HepG2 (cell line): ENCODE results near the gene HSCB. TPM values are rescaled to one million over a fixed set of nuclear protein-coding genes. Genes with fewer than 3 reads are reported as not detected.

Experiments
- ATAC-seq: fragments of 200-7000 bp; cut with Tn5 transposase; 3 replicates; pipeline ENCODE4 v1.9.1; 2020; ENCODE audit warnings: mild to moderate bottlenecking, moderate library complexity
- BruUV-seq: library from RNA; stranded (reverse); fragments of 400-500 nt; replicated peaks from 2 replicates; lab custom pipeline; 2021; lab: Mats Ljungman, UMichigan
- CTCF ChIA-PET: fragments of 300-600 bp; formaldehyde crosslinking; extraction: SDS; loops from one replicate; lab custom pipeline; 2021; ENCODE audit warnings: low total read pairs, inconsistent platforms, low intra/inter-chr PET ratio; lab: Yijun Ruan, JAX
- POLR2A ChIA-PET: fragments of 350-600 bp; sonication (Branson Sonifier 250); formaldehyde crosslinking; loops from one replicate; lab custom pipeline; 2020; ENCODE audit warnings: antibody characterized with exemption, inconsistent platforms; lab: Yijun Ruan, JAX
- DNase-seq: peaks from one replicate; pipeline ENCODE4 v3.0.0-alpha.2; 2015; ENCODE audit warnings: low spot score
- FAIRE-seq: peaks from 3 replicates; lab custom pipeline; 2011; peaks lifted over from hg19 to GRCh38; lab: Jason Lieb, UNC
- H2AFZ ChIP-seq: one replicate; pipeline ENCODE4 v1.6.1; 2011; ENCODE audit warnings: low read length, inconsistent platforms
- H3K27ac ChIP-seq: fragments of 300-600 bp; 3 replicates; pipeline ENCODE4 v1.8.0; 2011; ENCODE audit warnings: mixed run types, mild to moderate bottlenecking, mixed read lengths, low read length, inconsistent platforms; ENCODE audit not compliant: insufficient read depth; ENCODE audit errors: extremely low read length
- H3K27me3 ChIP-seq, 2 experiments: fragments of 200-600 bp in 1 of 2; 2 replicates in 1 of 2; 3 replicates in 1 of 2; pipeline versions ENCODE4 v1.6.0 to v1.8.0; 2011; ENCODE audit warnings: low read length in 2 of 2, mild to moderate bottlenecking in 2 of 2, moderate library complexity in 2 of 2, inconsistent platforms in 1 of 2; ENCODE audit not compliant: insufficient read depth in 2 of 2, control insufficient read depth in 1 of 2
- H3K36me3 ChIP-seq, 2 experiments: fragments of 200-600 bp in 1 of 2; replicated peaks in 1 of 2; 2 replicates in 1 of 2; 3 replicates in 1 of 2; pipeline versions ENCODE4 v1.5.1 to v1.8.0; 2011; ENCODE audit warnings: low read length in 2 of 2, inconsistent platforms in 1 of 2; ENCODE audit not compliant: insufficient read depth in 2 of 2, control insufficient read depth in 1 of 2
- H3K4me1 ChIP-seq: 2 replicates; pipeline ENCODE4 v1.5.1; 2012; ENCODE audit warnings: low read length, inconsistent platforms; ENCODE audit not compliant: insufficient read depth
- H3K4me2 ChIP-seq: 2 replicates; pipeline ENCODE4 v1.6.0; 2011; ENCODE audit warnings: low read depth, low read length, inconsistent platforms
- H3K4me3 ChIP-seq, 3 experiments: fragments of 200-600 bp in 1 of 3; sonication (generic), shearing (Covaris generic) in 1 of 3; replicated peaks in 1 of 3; 2 replicates each; pipeline ENCODE4 v1.5.1; 2011 to 2016; ENCODE audit warnings: low read length in 3 of 3, inconsistent platforms in 2 of 3, low read depth in 2 of 3, mild to moderate bottlenecking in 2 of 3, control low read depth in 1 of 3, mixed read lengths in 1 of 3; ENCODE audit not compliant: insufficient read depth in 1 of 3
- H3K79me2 ChIP-seq: one replicate; pipeline ENCODE4 v1.6.1; 2011; ENCODE audit warnings: low read length, inconsistent platforms; ENCODE audit not compliant: insufficient read depth
- H3K9ac ChIP-seq: 2 replicates; pipeline ENCODE4 v1.6.0; 2011; ENCODE audit warnings: mild to moderate bottlenecking, low read depth, low read length, inconsistent platforms; ENCODE audit not compliant: insufficient read depth
- H3K9me3 ChIP-seq: 2 replicates; pipeline ENCODE4 v1.5.1; 2012; ENCODE audit warnings: mild to moderate bottlenecking, low read length
- H4K20me1 ChIP-seq: 2 replicates; pipeline ENCODE4 v1.6.0; 2011; ENCODE audit warnings: inconsistent platforms, mild to moderate bottlenecking, low read length, moderate library complexity; ENCODE audit not compliant: insufficient read depth
- AGO1 ChIP-seq: fragments of 200-400 bp; formaldehyde crosslinking; IDR thresholded peaks from 2 replicates; pipeline ENCODE4 v1.6.1; 2017; ENCODE audit warnings: mild to moderate bottlenecking, low read depth, low read length, moderate library complexity; ENCODE audit not compliant: poor library complexity, severe bottlenecking
- ATRX ChIP-seq: sonication (generic); formaldehyde crosslinking; IDR thresholded peaks from 2 replicates; pipeline ENCODE4 v1.4.0; 2020; ENCODE audit warnings: missing genetic modification reagents, borderline replicate concordance
- CTCF ChIP-seq: sonication (generic); formaldehyde crosslinking; IDR thresholded peaks from 2 replicates; pipeline ENCODE4 v1.5.0; 2020; ENCODE audit warnings: mild to moderate bottlenecking, missing genetic modification reagents, moderate library complexity
- MIER3 ChIP-seq: IDR thresholded peaks from 2 replicates; pipeline ENCODE4 v1.6.1; 2016; ENCODE audit warnings: missing compliant biosample characterization, borderline replicate concordance
- MXI1 ChIP-seq: IDR thresholded peaks from 3 replicates; pipeline ENCODE4 v1.6.1; 2012; ENCODE audit warnings: low read depth, low read length, inconsistent platforms, borderline replicate concordance
- NCOR1 ChIP-seq: fragments of 200-600 bp; sonication (generic); IDR thresholded peaks from 2 replicates; pipeline ENCODE4 v1.7.0; 2017; ENCODE audit warnings: antibody characterized with exemption, low read length, borderline replicate concordance
- SOX6 ChIP-seq, 2 experiments: fragments of 450-650 bp in 1 of 2; sonication (generic) in 1 of 2; formaldehyde crosslinking in 1 of 2; IDR thresholded peaks; 2 replicates each; pipeline versions ENCODE4 v1.4.0 to v1.6.1; 2017 to 2020; ENCODE audit warnings: antibody characterized with exemption in 1 of 2, mild to moderate bottlenecking in 1 of 2, missing genetic modification reagents in 1 of 2
- TBL1XR1 ChIP-seq: fragments of 150-350 bp; IDR thresholded peaks from 2 replicates; pipeline ENCODE4 v1.6.1; 2014; ENCODE audit warnings: borderline replicate concordance, low read length; ENCODE audit not compliant: partially characterized antibody
- TFAP4 ChIP-seq: sonication (generic); IDR thresholded peaks from 2 replicates; pipeline ENCODE4 v1.6.1; 2016; ENCODE audit warnings: low read depth, borderline replicate concordance
- THYN1 ChIP-seq: sonication (generic); formaldehyde crosslinking; IDR thresholded peaks from 2 replicates; pipeline ENCODE4 v1.8.1; 2023; ENCODE audit warnings: low read depth, mild to moderate bottlenecking, moderate library complexity, missing genetic modification reagents, borderline replicate concordance
- ZBTB14 ChIP-seq: sonication (generic); formaldehyde crosslinking; IDR thresholded peaks from 2 replicates; pipeline ENCODE4 v1.4.0; 2020; ENCODE audit warnings: missing genetic modification reagents
- ZFP62 ChIP-seq: sonication (generic); formaldehyde crosslinking; IDR thresholded peaks from 2 replicates; pipeline ENCODE4 v1.4.0; 2020; ENCODE audit warnings: missing genetic modification reagents
- ZNF432 ChIP-seq: sonication (generic); formaldehyde crosslinking; IDR thresholded peaks from 2 replicates; pipeline ENCODE4 v1.5.0; 2020; ENCODE audit warnings: missing genetic modification reagents, mild to moderate bottlenecking, borderline replicate concordance
- ZNF556 ChIP-seq: sonication (generic); formaldehyde crosslinking; IDR thresholded peaks from 2 replicates; pipeline ENCODE4 v1.4.0; 2020; ENCODE audit warnings: mild to moderate bottlenecking, missing genetic modification reagents, borderline replicate concordance
- ZNF564 ChIP-seq: sonication (generic); formaldehyde crosslinking; IDR thresholded peaks from 2 replicates; pipeline ENCODE4 v1.8.1; 2023; ENCODE audit warnings: mild to moderate bottlenecking, missing genetic modification reagents
- ZNF7 ChIP-seq: IDR thresholded peaks from 2 replicates; pipeline ENCODE4 v1.6.1; 2016; ENCODE audit warnings: missing biosample characterization, missing genetic modification reagents
- WGBS: methylation state at CpG from one replicate; pipeline ENCODE4 v1.1.6; 2017; ENCODE audit warnings: low lambda C conversion rate; 5-methylcytosine and 5-hydroxymethylcytosine counted together
- in situ Hi-C: cut with HindIII; loops from 2 replicates; pipeline ENCODE4 v1.10.0; 2017; ENCODE audit warnings: low pct_unique_long_range_greater_than_20kb; ENCODE audit not compliant: extremely low pct_ligation_motif_present
- intact Hi-C: fragments of 100-400 bp; cut with micrococcal nuclease; formaldehyde crosslinking; loops from one replicate; pipeline ENCODE4 v1.10.0; 2022; ENCODE audit not compliant: unreplicated experiment
- polyA plus RNA-seq, 8 experiments: library from polyadenylated mRNA; depleted of rRNA in 3 of 8; stranded (reverse) in 7 of 8; unstranded in 1 of 8; fragments of >200 nt; fragmentation: Illumina TruSeq in 4 of 8; extraction: Trizol in 4 of 8; gene quantifications; 2 replicates each; pipeline versions ENCODE4 v1.2.1 to v1.2.3, GENCODE V29; 2011 to 2016; ENCODE audit warnings: low read depth in 4 of 8, missing spikeins in 1 of 8, mixed read lengths in 1 of 8; ENCODE audit not compliant: insufficient read depth in 1 of 8
- total RNA-seq, 5 experiments: library from RNA; depleted of rRNA; stranded (reverse); fragments of >200 nt; fragmentation: Illumina TruSeq; extraction: Trizol; gene quantifications; 2 replicates each; pipeline ENCODE4 v1.2.3, GENCODE V29; 2016; ENCODE audit warnings: low read depth in 1 of 5

The HSCB gene
- total and polyA plus RNA-seq, 2 of the 13 experiments (the other 11 are each of a cell fraction or from before 2014, with no cell fraction given): 15.4 to 20.9 TPM

GRCh38 chr22:28783786-28784671 lies 42.2 kb downstream of the HSCB start (continued):
- TF ChIP-seq CTCF (CRISPR knock-in tag) (no peak), THYN1 (CRISPR knock-in tag) (no peak), SOX6 (IDR thresholded peaks at IDR 0.05) (no peak), SOX6 (CRISPR knock-in tag; IDR thresholded peaks at IDR 0.05) (peak; percentile 94), TFAP4 (peak; percentile 40; the same call in 1 of the 2 replicates)

- Histone ChIP-seq H3K4me2 (no peak overlapping the region), H3K36me3 (peaks cover 7 to 35% of the 10 kb centered on the region in 2 experiments), H3K4me3 (no peak overlapping the region), H4K20me1 (peaks cover 11% of the 10 kb centered on the region), H3K9ac (no peak overlapping the region), H3K27ac (no peak overlapping the region), H2AFZ (no peak overlapping the region), H3K4me1 (peaks cover 44% of the 10 kb centered on the region), H3K9me3 (no peaks in the 10 kb centered on the region), H3K27me3 (no peaks in the 10 kb centered on the region), H3K79me2 (peaks cover 21% of the 10 kb centered on the region)
- ChIA-PET CTCF (no interaction called here), POLR2A (interaction anchor here (6.6 to 20.4 kb wide), 2 partner anchors 12 to 28 kb away, joined by 140 to 945 read pairs; partner anchors contain the start of gene XBP1)
- in situ Hi-C loops (loop anchor here (10.0 kb wide), 1 partner anchor 184 kb away; no protein-coding TSS in a partner anchor), intact Hi-C loops (no loop called here)
- DNase-seq (no peak), FAIRE-seq (no peak), ATAC-seq (no peak)
- WGBS: 94% methylated on average over 3 of the region's 3 CpGs
- no TSS peak for BruUV-seq
- TF ChIP-seq ATRX (CRISPR knock-in tag) (no peak), ZNF432 (CRISPR knock-in tag) (no peak), MIER3 (CRISPR knock-in tag) (no peak), MXI1 (no peak), ZNF564 (CRISPR knock-in tag) (no peak), AGO1 (no peak), TBL1XR1 (no peak), NCOR1 (no peak), ZNF7 (CRISPR knock-in tag) (no peak), ZBTB14 (no peak), ZFP62 (no peak), ZNF556 (no peak)
Measured at GRCh38 chr22:28788601-28789000, 46.8 kb downstream of the HSCB start.
